HEK293 (cell line): ENCODE measurements around the gene CRIP1.

ENCODE experiments used
- CTCF ChIA-PET: fragments of 350-600 bp; formaldehyde crosslinking; extraction: SDS; loops from one replicate; lab custom pipeline; 2021; ENCODE audit warnings: antibody characterized with exemption; lab: Yijun Ruan, JAX
- POLR2A ChIA-PET: fragments of 300-600 bp; formaldehyde crosslinking; extraction: SDS; loops from one replicate; lab custom pipeline; 2020; ENCODE audit warnings: antibody characterized with exemption, inconsistent platforms; lab: Yijun Ruan, JAX
- H3K27ac ChIP-seq: fragments of 200-500 bp; sonication (Bioruptor generic); 2 replicates; pipeline ENCODE4 v1.5.1; 2014; ENCODE audit warnings: low read depth, low read length, control low read depth, inconsistent platforms; ENCODE audit errors: extremely low read depth
- H3K36me3 ChIP-seq, 2 experiments: fragments of 200-500 bp in 1 of 2; sonication (Bioruptor generic) in 1 of 2; 1 replicate in 1 of 2; 2 replicates in 1 of 2; pipeline ENCODE4 v1.5.1; 2014 to 2017; ENCODE audit warnings: inconsistent platforms in 2 of 2, low read length in 2 of 2; ENCODE audit not compliant: control insufficient read depth in 2 of 2, insufficient read depth in 1 of 2
- H3K4me1 ChIP-seq: fragments of 200-500 bp; sonication (Bioruptor generic); 2 replicates; pipeline ENCODE4 v1.5.1; 2014; ENCODE audit warnings: mild to moderate bottlenecking, low read length, inconsistent platforms; ENCODE audit not compliant: control insufficient read depth, insufficient read depth
- H3K4me3 ChIP-seq: 2 replicates; pipeline ENCODE4 v1.5.1; 2011; ENCODE audit warnings: low read depth, mild to moderate bottlenecking, control low read depth, low read length, moderate library complexity
- H3K9me3 ChIP-seq: fragments of 200-500 bp; sonication (Bioruptor generic); 2 replicates; pipeline ENCODE4 v1.5.1; 2014; ENCODE audit warnings: low read depth, low read length, inconsistent platforms; ENCODE audit not compliant: control insufficient read depth, insufficient read depth
- BCL11B ChIP-seq: fragments of 450-650 bp; formaldehyde crosslinking; IDR thresholded peaks from 2 replicates; pipeline ENCODE4 v1.5.1; 2016; ENCODE audit warnings: low read depth, missing biosample characterization, missing genetic modification characterization
- ELK4 ChIP-seq: IDR thresholded peaks from 2 replicates; pipeline ENCODE4 v1.6.1; 2011; ENCODE audit warnings: mild to moderate bottlenecking, low read depth, low read length, borderline replicate concordance
- GLIS2 ChIP-seq: fragments of 450-650 bp; formaldehyde crosslinking; IDR thresholded peaks from 2 replicates; pipeline ENCODE4 v1.5.1; 2016; ENCODE audit warnings: missing biosample characterization, missing genetic modification characterization
- HIC1 ChIP-seq: fragments of 450-650 bp; formaldehyde crosslinking; IDR thresholded peaks from 2 replicates; pipeline ENCODE4 v1.5.1; 2016; ENCODE audit warnings: missing biosample characterization, missing genetic modification characterization
- KLF1 ChIP-seq: fragments of 450-650 bp; formaldehyde crosslinking; IDR thresholded peaks from 2 replicates; pipeline ENCODE4 v1.5.1; 2016; ENCODE audit warnings: missing biosample characterization, missing genetic modification characterization
- KLF10 ChIP-seq: fragments of 450-650 bp; IDR thresholded peaks from 2 replicates; pipeline ENCODE4 v1.5.1; 2018; ENCODE audit warnings: missing biosample characterization, mild to moderate bottlenecking, missing genetic modification characterization
- OSR2 ChIP-seq: fragments of 450-650 bp; formaldehyde crosslinking; IDR thresholded peaks from 2 replicates; pipeline ENCODE4 v1.5.1; 2016; ENCODE audit warnings: missing biosample characterization, missing genetic modification characterization
- ZBTB48 ChIP-seq: fragments of 450-650 bp; formaldehyde crosslinking; IDR thresholded peaks from 2 replicates; pipeline ENCODE4 v1.5.1; 2016; ENCODE audit warnings: missing biosample characterization, missing genetic modification characterization
- ZFP3 ChIP-seq: fragments of 450-650 bp; formaldehyde crosslinking; IDR thresholded peaks from 2 replicates; pipeline ENCODE4 v1.5.1; 2016; ENCODE audit warnings: low read depth, missing biosample characterization, missing genetic modification characterization
- ZNF140 ChIP-seq: fragments of 450-650 bp; formaldehyde crosslinking; IDR thresholded peaks from 2 replicates; pipeline ENCODE4 v1.5.1; 2016; ENCODE audit warnings: missing biosample characterization, missing genetic modification characterization
- ZNF19 ChIP-seq: fragments of 450-650 bp; formaldehyde crosslinking; IDR thresholded peaks from 2 replicates; pipeline ENCODE4; 2016; ENCODE audit warnings: missing biosample characterization, missing genetic modification characterization, low read depth
- ZNF324 ChIP-seq: fragments of 450-650 bp; formaldehyde crosslinking; IDR thresholded peaks from 2 replicates; pipeline ENCODE4 v1.5.1; 2016; ENCODE audit warnings: missing biosample characterization, missing genetic modification characterization
- ZNF341 ChIP-seq: fragments of 450-650 bp; formaldehyde crosslinking; IDR thresholded peaks from 2 replicates; pipeline ENCODE4; 2016; ENCODE audit warnings: low read depth, missing biosample characterization, missing genetic modification characterization
- ZNF350 ChIP-seq: fragments of 450-650 bp; formaldehyde crosslinking; IDR thresholded peaks from 2 replicates; pipeline ENCODE4 v1.5.0; 2017; ENCODE audit warnings: missing biosample characterization, mild to moderate bottlenecking, missing genetic modification characterization
- ZNF473 ChIP-seq: fragments of 450-650 bp; formaldehyde crosslinking; IDR thresholded peaks from 2 replicates; pipeline ENCODE4 v1.5.1; 2017; ENCODE audit warnings: missing biosample characterization, missing genetic modification characterization
- ZNF548 ChIP-seq: fragments of 450-650 bp; formaldehyde crosslinking; IDR thresholded peaks from 2 replicates; pipeline ENCODE4 v1.5.1; 2016; ENCODE audit warnings: missing biosample characterization, missing genetic modification characterization
- ZNF585B ChIP-seq: fragments of 450-650 bp; formaldehyde crosslinking; IDR thresholded peaks from 2 replicates; pipeline ENCODE4 v1.5.1; 2016; ENCODE audit warnings: missing biosample characterization, missing genetic modification characterization
- ZNF621 ChIP-seq: fragments of 450-650 bp; formaldehyde crosslinking; IDR thresholded peaks from 2 replicates; pipeline ENCODE4 v1.5.1; 2017; ENCODE audit warnings: missing biosample characterization, missing genetic modification characterization
- ZNF704 ChIP-seq: fragments of 450-650 bp; formaldehyde crosslinking; IDR thresholded peaks from 2 replicates; pipeline ENCODE4 v1.5.1; 2016; ENCODE audit warnings: missing biosample characterization, missing genetic modification characterization
- ZNF791 ChIP-seq: fragments of 450-650 bp; formaldehyde crosslinking; IDR thresholded peaks from 2 replicates; pipeline ENCODE4 v1.5.1; 2016; ENCODE audit warnings: missing biosample characterization, missing genetic modification characterization
- ZSCAN23 ChIP-seq: fragments of 450-650 bp; formaldehyde crosslinking; IDR thresholded peaks from 2 replicates; pipeline ENCODE4 v1.5.1; 2016; ENCODE audit warnings: missing biosample characterization, missing genetic modification characterization
- ZSCAN30 ChIP-seq: fragments of 450-650 bp; IDR thresholded peaks from 2 replicates; pipeline ENCODE4 v1.5.1; 2018; ENCODE audit warnings: missing biosample characterization, mild to moderate bottlenecking, missing genetic modification characterization, moderate library complexity
- TF ChIP-seq, protein P1 (sequence below): fragments of 450-650 bp; formaldehyde crosslinking; IDR thresholded peaks from 2 replicates; pipeline ENCODE4 v1.5.1; 2016; ENCODE audit warnings: missing biosample characterization, missing genetic modification characterization

Gene CRIP1

DNA sequence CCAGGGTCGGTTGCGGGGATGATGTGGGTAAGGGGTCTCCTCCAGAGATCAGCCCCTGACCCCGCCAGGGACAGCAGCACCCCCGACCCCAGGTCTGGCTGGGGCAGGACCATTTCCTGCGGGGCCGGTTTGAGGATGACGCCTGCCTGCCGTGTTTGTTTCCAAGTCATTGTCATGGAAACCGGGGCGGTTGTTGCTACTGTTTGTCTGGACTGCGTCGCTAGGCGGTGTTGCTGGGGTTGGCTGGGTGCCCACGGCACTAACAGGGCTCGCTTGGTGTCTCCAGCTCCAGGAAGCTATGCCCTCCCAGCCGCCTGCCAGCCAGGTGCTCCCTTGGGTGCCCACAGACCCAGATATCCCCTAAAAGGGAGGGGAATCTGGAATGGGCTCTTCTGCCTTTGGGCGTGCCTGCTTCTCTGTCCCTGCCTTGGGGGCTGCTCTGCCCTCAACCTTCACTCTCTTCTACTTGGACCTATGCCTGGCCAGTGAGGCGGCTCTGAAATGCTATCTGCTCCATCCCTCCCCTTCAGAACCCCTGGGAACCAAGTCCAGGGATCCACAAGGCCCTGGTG is 4.7 kb upstream of the CRIP1 start (continued):
- TF ChIP-seq, protein P1, sequence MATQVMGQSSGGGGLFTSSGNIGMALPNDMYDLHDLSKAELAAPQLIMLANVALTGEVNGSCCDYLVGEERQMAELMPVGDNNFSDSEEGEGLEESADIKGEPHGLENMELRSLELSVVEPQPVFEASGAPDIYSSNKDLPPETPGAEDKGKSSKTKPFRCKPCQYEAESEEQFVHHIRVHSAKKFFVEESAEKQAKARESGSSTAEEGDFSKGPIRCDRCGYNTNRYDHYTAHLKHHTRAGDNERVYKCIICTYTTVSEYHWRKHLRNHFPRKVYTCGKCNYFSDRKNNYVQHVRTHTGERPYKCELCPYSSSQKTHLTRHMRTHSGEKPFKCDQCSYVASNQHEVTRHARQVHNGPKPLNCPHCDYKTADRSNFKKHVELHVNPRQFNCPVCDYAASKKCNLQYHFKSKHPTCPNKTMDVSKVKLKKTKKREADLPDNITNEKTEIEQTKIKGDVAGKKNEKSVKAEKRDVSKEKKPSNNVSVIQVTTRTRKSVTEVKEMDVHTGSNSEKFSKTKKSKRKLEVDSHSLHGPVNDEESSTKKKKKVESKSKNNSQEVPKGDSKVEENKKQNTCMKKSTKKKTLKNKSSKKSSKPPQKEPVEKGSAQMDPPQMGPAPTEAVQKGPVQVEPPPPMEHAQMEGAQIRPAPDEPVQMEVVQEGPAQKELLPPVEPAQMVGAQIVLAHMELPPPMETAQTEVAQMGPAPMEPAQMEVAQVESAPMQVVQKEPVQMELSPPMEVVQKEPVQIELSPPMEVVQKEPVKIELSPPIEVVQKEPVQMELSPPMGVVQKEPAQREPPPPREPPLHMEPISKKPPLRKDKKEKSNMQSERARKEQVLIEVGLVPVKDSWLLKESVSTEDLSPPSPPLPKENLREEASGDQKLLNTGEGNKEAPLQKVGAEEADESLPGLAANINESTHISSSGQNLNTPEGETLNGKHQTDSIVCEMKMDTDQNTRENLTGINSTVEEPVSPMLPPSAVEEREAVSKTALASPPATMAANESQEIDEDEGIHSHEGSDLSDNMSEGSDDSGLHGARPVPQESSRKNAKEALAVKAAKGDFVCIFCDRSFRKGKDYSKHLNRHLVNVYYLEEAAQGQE (tag by site-specific recombination): no peak; the same call in 1 of the 2 replicates
- TF ChIP-seq ZNF19 (no peak), ZNF791 (tag by site-specific recombination) (no peak), OSR2 (tag by site-specific recombination) (peak; percentile 88), ZNF324 (tag by site-specific recombination) (no peak), BCL11B (no peak; the same call in 1 of the 2 replicates), ZNF350 (tag by site-specific recombination) (no peak), ZBTB48 (tag by site-specific recombination) (peak; percentile 86), ZSCAN30 (no peak; the same call in 1 of the 2 replicates), ZNF473 (tag by site-specific recombination) (no peak), ZFP3 (tag by site-specific recombination) (no peak), ZNF548 (tag by site-specific recombination) (no peak), ZSCAN23 (no peak), ZNF704 (tag by site-specific recombination) (no peak)
- TF ChIP-seq, all 188 proteins: peak for 36

DNA sequence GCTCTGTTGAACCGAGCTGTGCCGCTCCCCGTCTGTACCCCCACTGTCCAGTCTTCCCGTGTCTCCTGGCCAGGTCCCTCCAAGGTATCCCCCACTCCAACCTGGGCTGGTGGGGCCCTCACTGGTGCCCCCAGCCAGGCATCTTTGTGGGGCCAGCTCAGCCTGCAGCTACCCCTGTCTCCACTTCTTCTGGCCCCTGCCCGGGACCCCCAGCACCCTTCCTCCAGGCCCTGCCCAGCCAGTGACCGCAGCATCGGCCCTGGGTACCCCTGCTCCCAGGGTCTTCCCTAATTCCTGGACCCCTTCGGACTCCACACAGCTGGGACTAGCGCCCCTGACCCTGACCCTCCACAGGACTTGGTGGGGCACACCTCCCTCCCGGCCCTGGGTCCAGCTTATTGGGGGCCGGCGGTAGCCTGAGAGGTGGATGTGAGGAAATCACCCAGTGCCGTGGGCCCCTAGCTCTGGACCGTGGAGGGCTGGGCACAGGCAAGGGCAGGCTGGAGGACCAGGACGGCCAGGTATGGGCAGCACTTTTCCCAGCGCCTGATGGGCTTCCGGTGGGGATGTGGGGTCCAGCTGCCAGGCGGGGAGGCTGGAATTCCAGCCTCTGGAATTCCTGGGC is 4.1 kb upstream of the CRIP1 start:
- no peak overlapping the region for H3K27ac ChIP-seq
- no peak overlapping the region for H3K4me3 ChIP-seq
- peaks cover 5% of the 10 kb centered on the region for H3K4me1 ChIP-seq
- ChIA-PET CTCF (interaction anchor here (0.6 to 2.9 kb wide), 7 partner anchors 8 to 109 kb away, joined by 4 to 83 read pairs (median 8); partner anchors contain the start of gene TEDC1), POLR2A (no interaction called here)
- TF ChIP-seq GLIS2 (tag by site-specific recombination) (peak; percentile 76; the same call in 1 of the 2 replicates), ZNF341 (tag by site-specific recombination) (0 out of 2 replicates have a peak, but pooled peaks have one; percentile 30), KLF10 (tag by site-specific recombination) (no peak)
- no peaks in the 10 kb centered on the region for H3K9me3 ChIP-seq
- H3K36me3 ChIP-seq: no peaks in the 10 kb centered on the region

- Histone ChIP-seq H3K36me3 (no peaks in the 10 kb centered on the region), H3K27ac (no peak overlapping the region), H3K9me3 (no peaks in the 10 kb centered on the region), H3K4me3 (no peak overlapping the region), H3K4me1 (peaks cover 5% of the 10 kb centered on the region)
- TF ChIP-seq ZNF621 (tag by site-specific recombination) (no peak), HIC1 (tag by site-specific recombination) (peak; percentile 32), ELK4 (no peak), ZNF585B (peak; percentile 85), KLF1 (tag by site-specific recombination) (peak; percentile 89), ZNF140 (tag by site-specific recombination) (no peak)
- CTCF ChIA-PET: interaction anchor here (1.1 kb wide), 1 partner anchor 32 kb away, joined by 4 read pairs; no protein-coding TSS in a partner anchor
- POLR2A ChIA-PET: no interaction called here
These were observed 3.2 kb upstream of the CRIP1 start for GRCh38 chr14:105483300-105484068.
